A673 (cell line): ENCODE measurements around the gene CBLN3. TPM values are rescaled to one million over a fixed set of nuclear protein-coding genes. Genes with fewer than 3 reads are reported as not detected.

ENCODE experiments used
- BruUV-seq: library from RNA; stranded (reverse); fragments of 400-500 nt; replicated peaks from 2 replicates; lab custom pipeline; 2021; lab: Mats Ljungman, UMichigan
- CTCF ChIA-PET: fragments of 300-600 bp; sonication (Branson Sonifier 250); formaldehyde crosslinking; loops from one replicate; lab custom pipeline; 2022; ENCODE audit warnings: antibody characterized with exemption; lab: Charles Lee
- POLR2A ChIA-PET: fragments of 300-600 bp; sonication (Branson Sonifier 250); formaldehyde crosslinking; loops from one replicate; lab custom pipeline; 2022; ENCODE audit warnings: antibody characterized with exemption; ENCODE audit not compliant: low non-redundant PET; lab: Charles Lee
- DNase-seq: peaks from one replicate; pipeline ENCODE4 v3.0.0-alpha.2; 2015; ENCODE audit warnings: low spot score
- H3K27ac ChIP-seq: fragments of 200-600 bp; sonication (generic); 2 replicates; pipeline ENCODE4 v1.5.1; 2016; ENCODE audit warnings: mixed run types, low read depth, mild to moderate bottlenecking, mixed read lengths, antibody characterized with exemption, low read length; ENCODE audit not compliant: poor library complexity, severe bottlenecking
- H3K27me3 ChIP-seq: fragments of 200-600 bp; sonication (generic); replicated peaks from 2 replicates; pipeline ENCODE4 v1.6.1; 2017; ENCODE audit warnings: mixed run types, low read depth, mild to moderate bottlenecking, mixed read lengths, antibody characterized with exemption, low read length; ENCODE audit not compliant: insufficient read depth, poor library complexity
- H3K36me3 ChIP-seq: fragments of 200-600 bp; sonication (generic); 2 replicates; pipeline ENCODE4 v1.6.1; 2016; ENCODE audit warnings: mixed run types, mild to moderate bottlenecking, mixed read lengths, antibody characterized with exemption, low read length; ENCODE audit not compliant: insufficient read depth, poor library complexity, severe bottlenecking
- H3K4me1 ChIP-seq: fragments of 200-600 bp; sonication (generic); 2 replicates; pipeline ENCODE4 v1.6.1; 2017; ENCODE audit warnings: mixed run types, mild to moderate bottlenecking, mixed read lengths, antibody characterized with exemption, low read length; ENCODE audit not compliant: insufficient read depth, poor library complexity, severe bottlenecking
- H3K4me3 ChIP-seq: fragments of 200-600 bp; sonication (generic); 2 replicates; pipeline ENCODE4 v1.5.1; 2016; ENCODE audit warnings: low read depth, mixed run types, mild to moderate bottlenecking, mixed read lengths, low read length; ENCODE audit not compliant: poor library complexity, severe bottlenecking
- H3K9me3 ChIP-seq: fragments of 200-600 bp; sonication (generic); 2 replicates; pipeline ENCODE4 v1.6.1; 2016; ENCODE audit warnings: mixed run types, low read depth, mild to moderate bottlenecking, mixed read lengths, antibody characterized with exemption, low read length; ENCODE audit not compliant: poor library complexity, severe bottlenecking
- EZH2 ChIP-seq: fragments of 200-600 bp; sonication (generic); IDR thresholded peaks from 2 replicates; pipeline ENCODE4 v1.6.1; 2017; ENCODE audit warnings: borderline replicate concordance, low read depth, mild to moderate bottlenecking, mixed read lengths, antibody characterized with exemption, low read length; ENCODE audit not compliant: poor library complexity, severe bottlenecking
- intact Hi-C: fragments of 100-400 bp; cut with micrococcal nuclease; formaldehyde crosslinking; loops from one replicate; pipeline ENCODE4 v1.10.0; 2022; ENCODE audit not compliant: unreplicated experiment
- total RNA-seq: library from RNA; stranded (reverse); gene quantifications from 2 replicates; pipeline ENCODE4 v1.2.3, GENCODE V29; 2021
- TF ChIP-seq, protein P1 (sequence below): fragments of 300-800, 200-600 bp; sonication (generic); conservative IDR thresholded peaks from 2 replicates; pipeline ENCODE4 v1.5.1; 2017; ENCODE audit warnings: low read depth, mild to moderate bottlenecking, antibody characterized with exemption, low read length, moderate library complexity, mixed read lengths

CBLN3 gene
- total RNA-seq, 1 experiment from 2014 or later, result 0.80 TPM

- H3K27ac ChIP-seq, result no peak overlapping the region
- no peak overlapping the region for H3K4me3 ChIP-seq
- H3K4me1 ChIP-seq, result no peaks in the 10 kb centered on the region
- ChIA-PET CTCF (no interaction called here), POLR2A (no interaction called here)
- intact Hi-C loops, result no loop called here
- H3K27me3 ChIP-seq, result no peaks in the 10 kb centered on the region
- H3K36me3 ChIP-seq, result no peaks in the 10 kb centered on the region
- no TSS peak for BruUV-seq
- TF ChIP-seq, protein P1, sequence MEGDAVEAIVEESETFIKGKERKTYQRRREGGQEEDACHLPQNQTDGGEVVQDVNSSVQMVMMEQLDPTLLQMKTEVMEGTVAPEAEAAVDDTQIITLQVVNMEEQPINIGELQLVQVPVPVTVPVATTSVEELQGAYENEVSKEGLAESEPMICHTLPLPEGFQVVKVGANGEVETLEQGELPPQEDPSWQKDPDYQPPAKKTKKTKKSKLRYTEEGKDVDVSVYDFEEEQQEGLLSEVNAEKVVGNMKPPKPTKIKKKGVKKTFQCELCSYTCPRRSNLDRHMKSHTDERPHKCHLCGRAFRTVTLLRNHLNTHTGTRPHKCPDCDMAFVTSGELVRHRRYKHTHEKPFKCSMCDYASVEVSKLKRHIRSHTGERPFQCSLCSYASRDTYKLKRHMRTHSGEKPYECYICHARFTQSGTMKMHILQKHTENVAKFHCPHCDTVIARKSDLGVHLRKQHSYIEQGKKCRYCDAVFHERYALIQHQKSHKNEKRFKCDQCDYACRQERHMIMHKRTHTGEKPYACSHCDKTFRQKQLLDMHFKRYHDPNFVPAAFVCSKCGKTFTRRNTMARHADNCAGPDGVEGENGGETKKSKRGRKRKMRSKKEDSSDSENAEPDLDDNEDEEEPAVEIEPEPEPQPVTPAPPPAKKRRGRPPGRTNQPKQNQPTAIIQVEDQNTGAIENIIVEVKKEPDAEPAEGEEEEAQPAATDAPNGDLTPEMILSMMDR, result no peak
- TF ChIP-seq EZH2, result no peak
- no peak for DNase-seq
- H3K9me3 ChIP-seq, result no peaks in the 10 kb centered on the region
Observed at GRCh38 chr14:24416254-24416931, 13.1 kb downstream of the CBLN3 start.

- no peaks in the 10 kb centered on the region for H3K36me3 ChIP-seq
- intact Hi-C loops, result no loop called here
- no TSS peak for BruUV-seq
- CTCF ChIA-PET, result no interaction called here
- no peaks in the 10 kb centered on the region for H3K4me1 ChIP-seq
- POLR2A ChIA-PET, result no interaction called here
- TF ChIP-seq EZH2, result no peak
- TF ChIP-seq, protein P1, result no peak
- H3K27ac ChIP-seq, result no peak overlapping the region
- no peak for DNase-seq
- no peaks in the 10 kb centered on the region for H3K27me3 ChIP-seq
- H3K9me3 ChIP-seq, result no peaks in the 10 kb centered on the region
- no peak overlapping the region for H3K4me3 ChIP-seq
Observed at GRCh38 chr14:24415421-24416253, 13.8 kb downstream of the CBLN3 start.

- Histone ChIP-seq H3K4me1 (no peaks in the 10 kb centered on the region), H3K4me3 (no peak overlapping the region), H3K27me3 (no peaks in the 10 kb centered on the region), H3K9me3 (no peaks in the 10 kb centered on the region), H3K36me3 (no peaks in the 10 kb centered on the region), H3K27ac (no peak overlapping the region)
- ChIA-PET CTCF (no interaction called here), POLR2A (no interaction called here)
- DNase-seq, result no peak
- TF ChIP-seq, protein P1, result no peak
- TF ChIP-seq EZH2, result no peak
- intact Hi-C loops, result loop anchor here (5.0 kb wide), 1 partner anchor 48 kb away; the partner anchor contains the start of gene NFATC4
- no TSS peak for BruUV-seq
Observed at GRCh38 chr14:24414732-24415420, 14.6 kb downstream of the CBLN3 start.
